HG03558 (cell line): ENCODE results near the gene CHMP2A.
A peak's percentile ranks its signal among the peaks of the same experiment; 100 is the strongest.

Source experiments
- ATAC-seq: cut with Tn5 transposase; IDR thresholded peaks from one replicate; pipeline ENCODE4 v1.9.1; 2021; ENCODE audit warnings: moderate number of reproducible peaks; ENCODE audit not compliant: unreplicated experiment; ENCODE audit errors: extremely low read depth

CHMP2A gene

DNA sequence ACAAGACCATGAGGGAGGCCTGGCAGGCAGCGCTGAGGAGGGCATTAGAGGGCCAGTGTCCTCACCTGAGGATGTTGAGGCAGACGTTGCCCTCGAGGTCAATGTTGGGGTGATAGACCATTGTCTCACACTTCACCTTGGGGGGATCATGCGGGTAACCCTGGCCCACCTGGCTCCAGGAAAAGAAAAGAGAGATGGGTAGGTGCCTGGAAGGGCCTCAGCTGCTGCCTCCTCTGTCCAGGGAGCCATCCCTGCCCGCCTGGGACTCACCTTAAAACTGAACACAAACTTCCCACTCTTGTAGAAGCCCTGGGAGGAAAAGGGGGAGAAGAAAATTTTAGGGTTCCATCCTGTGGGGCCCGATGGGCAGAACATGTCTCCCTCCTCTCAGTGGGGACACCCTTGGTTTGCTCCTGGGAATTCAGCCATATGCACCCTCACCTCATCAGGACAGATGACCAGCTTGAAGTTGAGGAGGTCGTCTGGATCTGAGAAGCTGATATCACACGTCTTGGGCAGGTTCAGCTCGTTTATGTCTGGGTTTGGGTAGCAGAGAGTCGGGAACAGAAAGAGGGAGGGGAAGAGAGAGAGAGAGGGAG is 1.8 kb upstream of the CHMP2A start:
- ATAC-seq, result no peak

- no peak for ATAC-seq
Observed at GRCh38 chr19:58555920-58556621, 1.2 kb upstream of the CHMP2A start.

GRCh38 chr19:58555369-58555885 is 522 bp upstream of the CHMP2A start:
- no peak for ATAC-seq

DNA sequence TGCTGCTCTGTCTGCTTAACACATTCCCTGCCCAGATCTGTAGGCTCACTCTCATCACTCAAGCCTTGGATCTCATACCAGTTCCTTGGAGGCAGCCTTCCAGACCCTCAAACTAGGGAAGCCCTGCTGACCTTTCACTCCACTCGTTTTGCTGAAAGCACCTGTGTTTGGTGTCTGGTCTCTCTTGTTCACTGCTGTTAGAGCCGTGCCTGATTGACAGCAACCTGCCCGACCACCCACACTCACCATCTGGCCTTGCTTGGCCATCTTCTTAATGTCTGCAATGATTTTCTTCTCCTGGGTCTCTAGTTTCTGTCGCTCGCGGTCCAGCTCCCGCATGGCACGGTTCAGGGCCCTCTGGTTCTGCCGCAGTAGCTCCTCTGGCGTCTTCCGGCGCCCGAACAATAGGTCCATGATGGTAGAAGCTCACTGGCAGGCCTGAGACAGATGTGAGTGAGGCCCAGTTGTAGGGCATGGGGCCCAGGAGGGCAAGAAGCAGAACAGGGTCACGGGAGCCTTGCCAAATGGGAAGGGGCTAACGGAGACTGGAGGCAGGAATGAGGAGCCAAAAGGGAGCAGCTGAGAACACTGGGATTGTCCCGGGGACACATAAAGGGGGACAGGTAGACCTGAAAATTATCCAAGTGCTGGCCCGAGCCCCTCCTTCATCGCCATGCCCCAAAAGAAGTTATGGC is 959 bp downstream of the CHMP2A start:
- ATAC-seq, result no peak

GRCh38 chr19:58552655-58553054 is 2.2 kb downstream of the CHMP2A start:
- no peak for ATAC-seq

GRCh38 chr19:58551577-58552471 is 3.1 kb downstream of the CHMP2A start:
- ATAC-seq, result no peak

GRCh38 chr19:58551123-58551497 is 3.8 kb downstream of the CHMP2A start:
- ATAC-seq, result no peak

- ATAC-seq, result no peak
Observed at GRCh38 chr19:58550362-58551122, 4.4 kb downstream of the CHMP2A start.

GRCh38 chr19:58549664-58550361 is 5.1 kb downstream of the CHMP2A start:
- ATAC-seq, result no peak

DNA sequence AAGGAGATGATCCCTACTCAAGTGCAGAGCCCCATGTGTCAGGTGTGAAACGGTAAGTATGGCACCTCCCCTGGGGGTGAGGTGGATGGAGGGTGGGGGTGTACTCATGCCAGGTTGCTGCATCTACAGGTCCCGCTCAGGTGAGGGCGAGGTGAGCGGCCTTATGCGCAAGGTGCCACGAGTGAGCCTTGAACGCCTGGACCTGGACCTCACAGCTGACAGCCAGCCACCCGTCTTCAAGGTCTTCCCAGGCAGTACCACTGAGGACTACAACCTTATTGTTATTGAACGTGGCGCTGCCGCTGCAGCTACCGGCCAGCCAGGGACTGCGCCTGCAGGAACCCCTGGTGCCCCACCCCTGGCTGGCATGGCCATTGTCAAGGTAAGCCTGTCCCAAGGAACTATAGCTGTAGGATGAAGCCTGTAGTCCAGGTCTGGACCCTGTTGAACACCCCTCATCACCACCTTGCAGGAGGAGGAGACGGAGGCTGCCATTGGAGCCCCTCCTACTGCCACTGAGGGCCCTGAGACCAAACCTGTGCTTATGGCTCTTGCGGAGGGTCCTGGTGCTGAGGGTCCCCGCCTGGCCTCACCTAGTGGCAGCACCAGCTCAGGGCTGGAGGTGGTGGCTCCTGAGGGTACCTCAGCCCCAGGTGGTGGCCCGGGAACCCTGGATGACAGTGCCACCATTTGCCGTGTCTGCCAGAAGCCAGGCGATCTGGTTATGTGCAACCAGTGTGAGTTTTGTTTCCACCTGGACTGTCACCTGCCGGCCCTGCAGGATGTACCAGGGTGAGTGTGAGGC is 5.8 kb downstream of the CHMP2A start:
- no peak for ATAC-seq

GRCh38 chr19:58547323-58548312 is 7.3 kb downstream of the CHMP2A start:
- ATAC-seq, result no peak

- ATAC-seq, result no peak
Observed at GRCh38 chr19:58546019-58546530, 8.8 kb downstream of the CHMP2A start.

- no peak for ATAC-seq
Observed at GRCh38 chr19:58545286-58546018, 9.5 kb downstream of the CHMP2A start.

DNA sequence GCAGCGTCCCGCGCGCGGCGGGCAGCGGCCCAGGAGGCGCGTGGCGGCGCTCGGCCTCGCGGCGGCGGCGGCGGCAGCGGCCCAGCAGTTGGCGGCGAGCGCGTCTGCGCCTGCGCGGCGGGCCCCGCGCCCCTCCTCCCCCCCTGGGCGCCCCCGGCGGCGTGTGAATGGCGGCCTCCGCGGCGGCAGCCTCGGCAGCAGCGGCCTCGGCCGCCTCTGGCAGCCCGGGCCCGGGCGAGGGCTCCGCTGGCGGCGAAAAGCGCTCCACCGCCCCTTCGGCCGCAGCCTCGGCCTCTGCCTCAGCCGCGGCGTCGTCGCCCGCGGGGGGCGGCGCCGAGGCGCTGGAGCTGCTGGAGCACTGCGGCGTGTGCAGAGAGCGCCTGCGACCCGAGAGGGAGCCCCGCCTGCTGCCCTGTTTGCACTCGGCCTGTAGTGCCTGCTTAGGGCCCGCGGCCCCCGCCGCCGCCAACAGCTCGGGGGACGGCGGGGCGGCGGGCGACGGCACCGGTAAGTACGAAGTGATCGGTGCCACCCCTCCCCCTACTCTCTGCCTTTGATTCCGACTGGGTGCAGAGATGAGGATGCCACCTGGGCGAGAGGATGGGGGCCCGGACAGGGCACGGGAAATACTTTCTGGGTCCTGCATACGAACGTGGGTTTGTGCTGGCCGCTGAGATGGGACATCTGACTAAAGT is 10.2 kb downstream of the CHMP2A start:
- peak; percentile 34 for ATAC-seq

DNA sequence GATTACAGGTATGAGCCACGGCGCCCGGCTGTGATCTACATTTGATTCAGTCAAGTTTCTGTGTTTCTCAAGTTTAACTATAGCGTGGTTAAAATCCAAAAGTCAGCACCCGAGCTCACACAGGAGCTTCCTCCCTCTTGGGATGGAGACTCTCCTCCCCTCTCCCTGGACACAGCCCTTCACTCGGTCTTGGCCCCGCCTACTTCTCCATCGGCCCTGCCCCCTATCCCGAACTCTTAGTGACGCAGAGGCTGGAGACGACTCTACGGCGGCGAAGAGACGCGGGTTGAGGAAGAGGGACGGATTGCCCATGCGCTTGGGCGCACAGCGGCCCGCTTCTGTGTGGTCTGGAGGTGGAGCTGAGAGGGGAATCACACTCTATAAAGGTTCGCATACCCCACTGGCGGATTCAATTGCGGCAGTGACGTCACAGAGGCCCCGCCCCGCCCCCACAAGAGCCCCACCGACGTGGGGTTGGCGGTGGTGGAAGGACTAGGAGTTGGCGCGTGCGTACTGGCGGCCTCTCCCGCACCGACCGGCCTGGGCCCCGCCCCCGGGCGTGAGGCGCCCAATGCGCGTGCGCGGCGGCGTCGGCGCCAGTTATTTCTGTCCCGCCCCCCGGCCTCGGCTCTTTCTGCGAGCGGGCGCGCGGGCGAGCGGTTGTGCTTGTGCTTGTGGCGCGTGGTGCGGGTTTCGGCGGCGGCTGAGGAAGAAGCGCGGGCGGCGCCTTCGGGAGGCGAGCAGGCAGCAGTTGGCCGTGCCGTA is 10.9 kb downstream of the CHMP2A start, which contains the start of gene TRIM28:
TSS of gene TRIM28 (plus strand) at position 239 of the 765 bp plus-strand sequence. CDS start 694 bp downstream, outside the sequence.
- peak; percentile 43 for ATAC-seq
